Esophagus mucosa (tissue), 1 donor: Measurements from ENCODE around the gene SAFB. TPM values are rescaled to one million over a fixed set of nuclear protein-coding genes. Genes with fewer than 3 reads are reported as not detected.

Experiments
- ATAC-seq: fragments of 200-7000 bp; cut with Tn5 transposase; one replicate; pipeline ENCODE4 v1.9.1; 2020
- total RNA-seq: library from RNA; stranded (reverse); gene quantifications from one replicate; pipeline ENCODE4 v1.2.4, GENCODE V29; 2023
- donor health status: DM: yes; HTN: yes; CAD: no.

SAFB gene
- total RNA-seq, 1 donor from 2014 or later: 35.5 TPM

GRCh38 chr19:5628919-5629481 is 6.1 kb downstream of the SAFB start:
- no peak for ATAC-seq

GRCh38 chr19:5631567-5632240 is 8.8 kb downstream of the SAFB start:
- no peak for ATAC-seq

GRCh38 chr19:5632241-5632612 is 9.3 kb downstream of the SAFB start:
- ATAC-seq: no peak

GRCh38 chr19:5632657-5633056 is 9.8 kb downstream of the SAFB start:
- ATAC-seq: no peak

GRCh38 chr19:5635427-5635826 is 12.5 kb downstream of the SAFB start:
- ATAC-seq: no peak

- no peak for ATAC-seq
Observed at GRCh38 chr19:5637971-5638370, 15.1 kb downstream of the SAFB start.

- ATAC-seq: peak; percentile 93
Observed at GRCh38 chr19:5641171-5641570, 18.3 kb downstream of the SAFB start.

GRCh38 chr19:5642204-5642603 is 19.3 kb downstream of the SAFB start:
- peak; percentile 43 for ATAC-seq

GRCh38 chr19:5643060-5643459 is 20.2 kb downstream of the SAFB start:
- ATAC-seq: no peak

GRCh38 chr19:5644037-5644436 is 21.2 kb downstream of the SAFB start:
- no peak for ATAC-seq

- no peak for ATAC-seq
Observed at GRCh38 chr19:5645409-5645808, 22.5 kb downstream of the SAFB start.

- no peak for ATAC-seq
Observed at GRCh38 chr19:5646703-5647102, 23.8 kb downstream of the SAFB start.

GRCh38 chr19:5648464-5648863 is 25.6 kb downstream of the SAFB start:
- no peak for ATAC-seq

- peak; percentile 23 for ATAC-seq
Observed at GRCh38 chr19:5651361-5651760, 28.5 kb downstream of the SAFB start.

GRCh38 chr19:5652261-5652660 is 29.4 kb downstream of the SAFB start:
- ATAC-seq: no peak

GRCh38 chr19:5654931-5655330 is 32.0 kb downstream of the SAFB start:
- no peak for ATAC-seq

- ATAC-seq: no peak
Observed at GRCh38 chr19:5655412-5655811, 32.5 kb downstream of the SAFB start.

- ATAC-seq: peak; percentile 8
Observed at GRCh38 chr19:5661483-5661882, 38.6 kb downstream of the SAFB start.

- no peak for ATAC-seq
Observed at GRCh38 chr19:5663904-5664303, 41.0 kb downstream of the SAFB start.

GRCh38 chr19:5664515-5664914 is 41.6 kb downstream of the SAFB start:
- no peak for ATAC-seq

- peak; percentile 42 for ATAC-seq
Observed at GRCh38 chr19:5665781-5666513, 43.1 kb downstream of the SAFB start.

GRCh38 chr19:5666921-5667610 is 44.2 kb downstream of the SAFB start:
- no peak for ATAC-seq

GRCh38 chr19:5667751-5668271 is 44.9 kb downstream of the SAFB start:
- peak; percentile 30 for ATAC-seq
